H1 (cell line): ENCODE data around the gene ACVRL1. TPM values are rescaled to one million over a fixed set of nuclear protein-coding genes. Genes with fewer than 3 reads are reported as not detected.

Experiments
- CTCF ChIA-PET: fragments of 300-600 bp; sonication (Branson Sonifier 250); formaldehyde crosslinking; loops from one replicate; lab custom pipeline; 2021; ENCODE audit not compliant: partially characterized antibody; lab: Charles Lee
- POLR2A ChIA-PET: fragments of 300-600 bp; sonication (Branson Sonifier 250); formaldehyde crosslinking; loops from one replicate; lab custom pipeline; 2021; ENCODE audit warnings: inconsistent platforms; ENCODE audit not compliant: partially characterized antibody; lab: Charles Lee
- DNase-seq, 2 experiments: peaks; one replicate each; pipeline versions ENCODE4 v3.0.0 to v3.0.0-alpha.2; 2010 to 2022; ENCODE audit warnings: low spot score in 2 of 2, low read depth in 1 of 2, mixed read lengths in 1 of 2
- FAIRE-seq: peaks from 2 replicates; lab custom pipeline; 2011; peaks lifted over from hg19 to GRCh38; lab: Jason Lieb, UNC
- H2AFZ ChIP-seq: 2 replicates; pipeline ENCODE4 v1.8.1; 2012; ENCODE audit warnings: low read length, inconsistent platforms
- H2AK5ac ChIP-seq: 2 replicates; pipeline ENCODE4 v1.6.1; 2013; ENCODE audit warnings: low read depth, low read length
- H2BK120ac ChIP-seq: replicated peaks from 2 replicates; pipeline ENCODE3; 2013; ENCODE audit warnings: low read depth, low read length, inconsistent platforms
- H2BK12ac ChIP-seq: 2 replicates; pipeline ENCODE4 v1.6.1; 2013; ENCODE audit warnings: low read depth, low read length
- H2BK15ac ChIP-seq: 2 replicates; pipeline ENCODE4 v1.6.1; 2013; ENCODE audit warnings: low read length
- H2BK20ac ChIP-seq: 2 replicates; pipeline ENCODE4 v1.6.1; 2013; ENCODE audit warnings: low read length
- H2BK5ac ChIP-seq: 2 replicates; pipeline ENCODE4 v1.6.1; 2013; ENCODE audit warnings: low read depth, low read length
- H3K14ac ChIP-seq: 2 replicates; pipeline ENCODE4 v1.6.1; 2013; ENCODE audit warnings: inconsistent platforms; ENCODE audit not compliant: insufficient read length
- H3K18ac ChIP-seq: 2 replicates; pipeline ENCODE4 v1.6.1; 2013; ENCODE audit warnings: low read length; ENCODE audit errors: extremely low read depth
- H3K23ac ChIP-seq: 2 replicates; pipeline ENCODE4 v1.6.1; 2013; ENCODE audit warnings: inconsistent platforms; ENCODE audit not compliant: insufficient read length
- H3K23me2 ChIP-seq: 2 replicates; pipeline ENCODE4 v1.6.1; 2013; ENCODE audit warnings: low read depth, low read length
- H3K27ac ChIP-seq: 2 replicates; pipeline ENCODE4 v1.6.1; 2011; ENCODE audit warnings: low read depth, low read length, inconsistent platforms
- H3K27me3 ChIP-seq, 4 experiments: replicated peaks in 1 of 4; 1 replicate in 1 of 4; 2 replicates in 3 of 4; pipeline versions ENCODE4 v1.6.1 to v1.8.1; 2011 to 2013; ENCODE audit warnings: low read length in 3 of 4, mild to moderate bottlenecking in 3 of 4, inconsistent platforms in 2 of 4, mixed read lengths in 2 of 4, moderate library complexity in 1 of 4; ENCODE audit not compliant: control insufficient read depth in 3 of 4, insufficient read depth in 3 of 4; ENCODE audit errors: extremely low read depth in 1 of 4
- H3K36me3 ChIP-seq, 4 experiments: 2 replicates each; pipeline versions ENCODE4 v1.6.1 to v1.8.1; 2011 to 2013; ENCODE audit warnings: mild to moderate bottlenecking in 4 of 4, low read length in 3 of 4, moderate library complexity in 2 of 4, control low read depth in 1 of 4, inconsistent platforms in 1 of 4; ENCODE audit not compliant: insufficient read depth in 4 of 4, control insufficient read depth in 2 of 4
- H3K4ac ChIP-seq: replicated peaks from 2 replicates; pipeline ENCODE3; 2013; ENCODE audit warnings: low read length, low read depth, mixed read lengths, inconsistent platforms; ENCODE audit not compliant: insufficient read length
- H3K4me1 ChIP-seq, 4 experiments: replicated peaks in 1 of 4; 1 replicate in 1 of 4; 2 replicates in 3 of 4; pipeline versions ENCODE4 v1.6.1 to v1.8.1; 2011 to 2013; ENCODE audit warnings: low read length in 3 of 4, inconsistent platforms in 2 of 4, mixed read lengths in 1 of 4; ENCODE audit not compliant: insufficient read depth in 4 of 4, control insufficient read depth in 3 of 4
- H3K4me2 ChIP-seq, 2 experiments: 2 replicates each; pipeline versions ENCODE4 v1.6.1 to v1.8.1; 2011 to 2013; ENCODE audit warnings: low read depth in 2 of 2, low read length in 2 of 2, control low read depth in 1 of 2, inconsistent platforms in 1 of 2, mild to moderate bottlenecking in 1 of 2; ENCODE audit not compliant: insufficient read depth in 1 of 2
- H3K4me3 ChIP-seq, 4 experiments: fragments of 200-600, 300-600 bp in 1 of 4; sonication (generic), shearing (Covaris generic), sonication (Bioruptor Twin) in 1 of 4; 2 replicates each; pipeline versions ENCODE4 v1.5.1 to v1.8.1; 2011 to 2016; ENCODE audit warnings: low read length in 4 of 4, low read depth in 3 of 4, control low read depth in 2 of 4, inconsistent platforms in 2 of 4, mild to moderate bottlenecking in 2 of 4, mixed read lengths in 1 of 4, moderate library complexity in 1 of 4; ENCODE audit not compliant: insufficient read depth in 2 of 4; ENCODE audit errors: extremely low read depth in 1 of 4
- H3K56ac ChIP-seq: replicated peaks from 2 replicates; pipeline ENCODE3; 2013; ENCODE audit warnings: low read depth, mild to moderate bottlenecking, mixed read lengths, low read length, inconsistent platforms; ENCODE audit not compliant: insufficient read length
- H3K79me1 ChIP-seq: 2 replicates; pipeline ENCODE4 v1.6.1; 2013; ENCODE audit warnings: low read depth, low read length, control low read depth
- H3K79me2 ChIP-seq, 2 experiments: 2 replicates each; pipeline versions ENCODE4 v1.6.1 to v1.8.1; 2012 to 2013; ENCODE audit warnings: low read length in 2 of 2, mild to moderate bottlenecking in 2 of 2, inconsistent platforms in 1 of 2; ENCODE audit not compliant: insufficient read depth in 2 of 2, control insufficient read depth in 1 of 2
- H3K9ac ChIP-seq, 4 experiments: replicated peaks in 1 of 4; 1 replicate in 1 of 4; 2 replicates in 3 of 4; pipeline versions ENCODE4 v1.6.1 to v1.8.1; 2011 to 2013; ENCODE audit warnings: low read depth in 3 of 4, low read length in 3 of 4, control low read depth in 2 of 4, mild to moderate bottlenecking in 2 of 4, moderate library complexity in 2 of 4, inconsistent platforms in 1 of 4; ENCODE audit errors: extremely low read depth in 1 of 4
- H3K9me3 ChIP-seq, 2 experiments: 2 replicates each; pipeline versions ENCODE4 v1.6.1 to v1.8.1; 2012 to 2013; ENCODE audit warnings: mild to moderate bottlenecking in 2 of 2, moderate library complexity in 2 of 2, control low read depth in 1 of 2, inconsistent platforms in 1 of 2, low read depth in 1 of 2, low read length in 1 of 2, mixed read lengths in 1 of 2; ENCODE audit not compliant: insufficient read depth in 2 of 2
- H4K20me1 ChIP-seq, 2 experiments: replicated peaks in 1 of 2; 2 replicates each; pipeline versions ENCODE3 to v1.8.1; 2011 to 2013; ENCODE audit warnings: inconsistent platforms in 2 of 2, low read length in 2 of 2, mild to moderate bottlenecking in 1 of 2; ENCODE audit not compliant: insufficient read depth in 2 of 2, control insufficient read depth in 1 of 2
- H4K5ac ChIP-seq: 2 replicates; pipeline ENCODE4 v1.6.1; 2013; ENCODE audit warnings: low read length, low read depth, mixed read lengths, inconsistent platforms; ENCODE audit not compliant: insufficient read length
- H4K8ac ChIP-seq: 2 replicates; pipeline ENCODE4 v1.8.0; 2013; ENCODE audit warnings: mild to moderate bottlenecking, moderate library complexity, low read length, inconsistent platforms; ENCODE audit not compliant: insufficient read depth; ENCODE audit errors: extremely low read depth
- H4K91ac ChIP-seq: replicated peaks from 2 replicates; pipeline ENCODE3; 2013; ENCODE audit warnings: low read length, mixed read lengths, inconsistent platforms; ENCODE audit not compliant: insufficient read length
- CEBPB ChIP-seq: IDR thresholded peaks from 2 replicates; pipeline ENCODE4 v1.6.1; 2012; ENCODE audit warnings: low read depth, low read length
- CHD2 ChIP-seq: IDR thresholded peaks from 2 replicates; pipeline ENCODE4 v1.6.1; 2012; ENCODE audit warnings: low read length, improper control_type of control experiment
- NRF1 ChIP-seq: IDR thresholded peaks from 2 replicates; pipeline ENCODE4 v1.6.1; 2011; ENCODE audit warnings: mild to moderate bottlenecking, low read depth, low read length, improper control_type of control experiment
- POLR2AphosphoS5 ChIP-seq: IDR thresholded peaks from 2 replicates; pipeline ENCODE4 v1.6.1; 2011; ENCODE audit warnings: low read depth, low read length
- TEAD4 ChIP-seq: IDR thresholded peaks from 2 replicates; pipeline ENCODE4 v1.6.1; 2012; ENCODE audit warnings: low read depth, low read length, inconsistent platforms, mixed read lengths
- WGBS, 2 experiments: shearing (Covaris generic) in 1 of 2; methylation state at CpG; one replicate each; pipeline versions ENCODE4 v1.1.6 to v1.1.7; 2013 to 2015; ENCODE audit warnings: low lambda C conversion rate in 2 of 2, mixed read lengths in 2 of 2, inconsistent platforms in 1 of 2, low coverage in 1 of 2, missing lambda C conversion rate in 1 of 2; ENCODE audit not compliant: insufficient replicate concordance in 2 of 2, insufficient coverage in 1 of 2, insufficient read length in 1 of 2; ENCODE audit errors: extremely low coverage in 1 of 2, missing lambda C conversion rate in 1 of 2; 5-methylcytosine and 5-hydroxymethylcytosine counted together
- polyA plus RNA-seq, 7 experiments: library from polyadenylated mRNA; depleted of rRNA in 3 of 7; stranded (reverse) in 5 of 7; unstranded in 2 of 7; fragments of >200 nt in 5 of 7; fragments of 200-250 nt in 2 of 7; gene quantifications; 1 replicate in 5 of 7; 2 replicates in 1 of 7; 4 replicates in 1 of 7; pipeline versions ENCODE4 v1.2.1 to v1.2.3, GENCODE V29; 2011 to 2013; ENCODE audit warnings: missing spikeins in 2 of 7, mixed read lengths in 2 of 7
- total RNA-seq: library from RNA; stranded (reverse); fragmentation: NEBNext Ultra II Directional; extraction: Animal tissue kit (Norgen Biotek cat#: 25700); gene quantifications from 2 replicates; pipeline ENCODE4 v1.2.1, GENCODE V29; 2021
- TF ChIP-seq, protein P1 (sequence below): IDR thresholded peaks from 2 replicates; pipeline ENCODE4 v1.6.1; 2011; ENCODE audit warnings: low read depth, mild to moderate bottlenecking, low read length; ENCODE audit not compliant: insufficient read depth

Gene ACVRL1
- total and polyA plus RNA-seq, 2 of the 8 experiments (the other 6 are each of a cell fraction or from before 2014, with no cell fraction given): 0.09 to 0.35 TPM

DNA sequence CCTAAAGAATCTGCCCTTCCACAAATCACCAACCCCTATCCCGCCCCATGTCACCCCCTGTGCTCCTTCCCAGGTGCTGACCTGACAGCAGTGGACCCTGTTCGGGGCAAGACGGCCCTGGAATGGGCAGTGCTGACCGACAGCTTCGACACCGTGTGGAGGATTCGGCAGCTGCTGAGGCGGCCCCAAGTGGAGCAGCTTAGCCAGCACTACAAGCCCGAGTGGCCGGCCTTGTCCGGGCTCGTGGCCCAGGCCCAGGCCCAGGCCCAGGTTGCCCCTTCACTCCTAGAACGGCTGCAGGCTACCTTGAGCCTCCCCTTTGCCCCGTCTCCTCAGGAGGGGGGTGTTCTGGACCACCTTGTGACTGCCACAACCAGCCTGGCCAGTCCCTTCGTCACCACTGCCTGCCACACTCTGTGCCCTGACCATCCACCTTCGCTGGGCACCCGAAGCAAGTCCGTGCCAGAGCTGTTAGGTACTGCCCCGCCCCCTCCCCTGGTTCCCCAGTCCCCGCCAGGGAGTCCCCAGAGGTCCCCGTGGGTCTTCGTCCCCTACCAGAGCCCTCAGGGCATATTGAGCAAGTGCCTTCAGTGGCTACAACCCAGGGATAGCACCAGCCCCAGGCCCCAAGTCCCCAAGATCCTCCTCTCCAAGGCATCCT, 16.7 kb upstream of the ACVRL1 start:
- FAIRE-seq: no peak
- 89% methylated on average over 9 of the region's 22 CpGs; no CpG with 5 or more reads in 1 of the 2 experiments for WGBS, 2 experiments
- H2BK20ac ChIP-seq: no peak overlapping the region
- TF ChIP-seq CEBPB: no peak
- TF ChIP-seq CHD2: no peak
- TF ChIP-seq NRF1: no peak
- no peak for TF ChIP-seq POLR2AphosphoS5
- TF ChIP-seq, protein P1, sequence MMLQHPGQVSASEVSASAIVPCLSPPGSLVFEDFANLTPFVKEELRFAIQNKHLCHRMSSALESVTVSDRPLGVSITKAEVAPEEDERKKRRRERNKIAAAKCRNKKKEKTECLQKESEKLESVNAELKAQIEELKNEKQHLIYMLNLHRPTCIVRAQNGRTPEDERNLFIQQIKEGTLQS: no peak
- no peak for TF ChIP-seq TEAD4

More for the DNA sequence above, 16.7 kb upstream of the ACVRL1 start:
- no peaks in the 10 kb centered on the region for H3K23me2 ChIP-seq
- H3K56ac ChIP-seq: no peak overlapping the region
- no peaks in the 10 kb centered on the region; a peak in 1 of 8 replicates for H3K36me3 ChIP-seq
- no peak overlapping the region for H3K14ac ChIP-seq
- H2AFZ ChIP-seq: no peak overlapping the region
- no peaks in the 10 kb centered on the region for H3K79me1 ChIP-seq
- no peak overlapping the region for H4K8ac ChIP-seq
- H3K79me2 ChIP-seq: no peaks in the 10 kb centered on the region
- H3K23ac ChIP-seq: no peak overlapping the region
- H2BK120ac ChIP-seq: no peak overlapping the region
- no peak overlapping the region for H2BK12ac ChIP-seq
- H2BK5ac ChIP-seq: no peak overlapping the region
- no peak overlapping the region for H3K18ac ChIP-seq
- H3K4me2 ChIP-seq: no peak overlapping the region
- H3K4ac ChIP-seq: no peak overlapping the region
- H3K4me1 ChIP-seq: peaks cover 0 to 12% (median 5%) of the 10 kb centered on the region in 4 experiments; a peak in 6 of 7 replicates
- no peak for DNase-seq
- peak overlapping the region; percentile 81; the same call in 1 of the 2 replicates for H2BK15ac ChIP-seq
- no peak overlapping the region for H3K27ac ChIP-seq
- no peaks in the 10 kb centered on the region for H3K9me3 ChIP-seq
- CTCF ChIA-PET: interaction anchor here (0.6 to 9.1 kb wide), 22 partner anchors 8 to 958 kb away, joined by 3 to 120 read pairs (median 5); partner anchors contain the start of genes ACVRL1 and KRT78
- H3K4me3 ChIP-seq: no peak overlapping the region
- H4K5ac ChIP-seq: no peak overlapping the region
- POLR2A ChIA-PET: interaction anchor here (1.7 kb wide), 1 partner anchor 70 kb away, joined by 4 read pairs; no protein-coding TSS in a partner anchor
- H3K9ac ChIP-seq: no peak overlapping the region
- peaks cover 0 to 10% (median 6%) of the 10 kb centered on the region in 4 experiments; a peak in 3 of 7 replicates for H3K27me3 ChIP-seq
- H4K91ac ChIP-seq: no peak overlapping the region
- H2AK5ac ChIP-seq: no peak overlapping the region
- no peaks in the 10 kb centered on the region for H4K20me1 ChIP-seq
